H1 (cell line): ENCODE results near the gene C11orf65. TPM values are rescaled to one million over a fixed set of nuclear protein-coding genes. Genes with fewer than 3 reads are reported as not detected.

Source experiments
- CTCF ChIA-PET: fragments of 300-600 bp; sonication (Branson Sonifier 250); formaldehyde crosslinking; loops from one replicate; lab custom pipeline; 2021; ENCODE audit not compliant: partially characterized antibody; lab: Charles Lee
- POLR2A ChIA-PET: fragments of 300-600 bp; sonication (Branson Sonifier 250); formaldehyde crosslinking; loops from one replicate; lab custom pipeline; 2021; ENCODE audit warnings: inconsistent platforms; ENCODE audit not compliant: partially characterized antibody; lab: Charles Lee
- DNase-seq, 2 experiments: peaks; one replicate each; pipeline versions ENCODE4 v3.0.0 to v3.0.0-alpha.2; 2010 to 2022; ENCODE audit warnings: low spot score in 2 of 2, low read depth in 1 of 2, mixed read lengths in 1 of 2
- FAIRE-seq: peaks from 2 replicates; lab custom pipeline; 2011; peaks lifted over from hg19 to GRCh38; lab: Jason Lieb, UNC
- H2AFZ ChIP-seq: 2 replicates; pipeline ENCODE4 v1.8.1; 2012; ENCODE audit warnings: low read length, inconsistent platforms
- H2AK5ac ChIP-seq: 2 replicates; pipeline ENCODE4 v1.6.1; 2013; ENCODE audit warnings: low read depth, low read length
- H2BK120ac ChIP-seq: replicated peaks from 2 replicates; pipeline ENCODE3; 2013; ENCODE audit warnings: low read depth, low read length, inconsistent platforms
- H2BK12ac ChIP-seq: 2 replicates; pipeline ENCODE4 v1.6.1; 2013; ENCODE audit warnings: low read depth, low read length
- H2BK15ac ChIP-seq: 2 replicates; pipeline ENCODE4 v1.6.1; 2013; ENCODE audit warnings: low read length
- H2BK20ac ChIP-seq: 2 replicates; pipeline ENCODE4 v1.6.1; 2013; ENCODE audit warnings: low read length
- H2BK5ac ChIP-seq: 2 replicates; pipeline ENCODE4 v1.6.1; 2013; ENCODE audit warnings: low read depth, low read length
- H3K14ac ChIP-seq: 2 replicates; pipeline ENCODE4 v1.6.1; 2013; ENCODE audit warnings: inconsistent platforms; ENCODE audit not compliant: insufficient read length
- H3K18ac ChIP-seq: 2 replicates; pipeline ENCODE4 v1.6.1; 2013; ENCODE audit warnings: low read length; ENCODE audit errors: extremely low read depth
- H3K23ac ChIP-seq: 2 replicates; pipeline ENCODE4 v1.6.1; 2013; ENCODE audit warnings: inconsistent platforms; ENCODE audit not compliant: insufficient read length
- H3K23me2 ChIP-seq: 2 replicates; pipeline ENCODE4 v1.6.1; 2013; ENCODE audit warnings: low read depth, low read length
- H3K27ac ChIP-seq: 2 replicates; pipeline ENCODE4 v1.6.1; 2011; ENCODE audit warnings: low read depth, low read length, inconsistent platforms
- H3K27me3 ChIP-seq, 4 experiments: replicated peaks in 1 of 4; 1 replicate in 1 of 4; 2 replicates in 3 of 4; pipeline versions ENCODE4 v1.6.1 to v1.8.1; 2011 to 2013; ENCODE audit warnings: low read length in 3 of 4, mild to moderate bottlenecking in 3 of 4, inconsistent platforms in 2 of 4, mixed read lengths in 2 of 4, moderate library complexity in 1 of 4; ENCODE audit not compliant: control insufficient read depth in 3 of 4, insufficient read depth in 3 of 4; ENCODE audit errors: extremely low read depth in 1 of 4
- H3K36me3 ChIP-seq, 4 experiments: 2 replicates each; pipeline versions ENCODE4 v1.6.1 to v1.8.1; 2011 to 2013; ENCODE audit warnings: mild to moderate bottlenecking in 4 of 4, low read length in 3 of 4, moderate library complexity in 2 of 4, control low read depth in 1 of 4, inconsistent platforms in 1 of 4; ENCODE audit not compliant: insufficient read depth in 4 of 4, control insufficient read depth in 2 of 4
- H3K4ac ChIP-seq: replicated peaks from 2 replicates; pipeline ENCODE3; 2013; ENCODE audit warnings: low read length, low read depth, mixed read lengths, inconsistent platforms; ENCODE audit not compliant: insufficient read length
- H3K4me1 ChIP-seq, 4 experiments: replicated peaks in 1 of 4; 1 replicate in 1 of 4; 2 replicates in 3 of 4; pipeline versions ENCODE4 v1.6.1 to v1.8.1; 2011 to 2013; ENCODE audit warnings: low read length in 3 of 4, inconsistent platforms in 2 of 4, mixed read lengths in 1 of 4; ENCODE audit not compliant: insufficient read depth in 4 of 4, control insufficient read depth in 3 of 4
- H3K4me2 ChIP-seq, 2 experiments: 2 replicates each; pipeline versions ENCODE4 v1.6.1 to v1.8.1; 2011 to 2013; ENCODE audit warnings: low read depth in 2 of 2, low read length in 2 of 2, control low read depth in 1 of 2, inconsistent platforms in 1 of 2, mild to moderate bottlenecking in 1 of 2; ENCODE audit not compliant: insufficient read depth in 1 of 2
- H3K4me3 ChIP-seq, 4 experiments: fragments of 200-600, 300-600 bp in 1 of 4; sonication (generic), shearing (Covaris generic), sonication (Bioruptor Twin) in 1 of 4; 2 replicates each; pipeline versions ENCODE4 v1.5.1 to v1.8.1; 2011 to 2016; ENCODE audit warnings: low read length in 4 of 4, low read depth in 3 of 4, control low read depth in 2 of 4, inconsistent platforms in 2 of 4, mild to moderate bottlenecking in 2 of 4, mixed read lengths in 1 of 4, moderate library complexity in 1 of 4; ENCODE audit not compliant: insufficient read depth in 2 of 4; ENCODE audit errors: extremely low read depth in 1 of 4
- H3K56ac ChIP-seq: replicated peaks from 2 replicates; pipeline ENCODE3; 2013; ENCODE audit warnings: low read depth, mild to moderate bottlenecking, mixed read lengths, low read length, inconsistent platforms; ENCODE audit not compliant: insufficient read length
- H3K79me1 ChIP-seq: 2 replicates; pipeline ENCODE4 v1.6.1; 2013; ENCODE audit warnings: low read depth, low read length, control low read depth
- H3K79me2 ChIP-seq, 2 experiments: 2 replicates each; pipeline versions ENCODE4 v1.6.1 to v1.8.1; 2012 to 2013; ENCODE audit warnings: low read length in 2 of 2, mild to moderate bottlenecking in 2 of 2, inconsistent platforms in 1 of 2; ENCODE audit not compliant: insufficient read depth in 2 of 2, control insufficient read depth in 1 of 2
- H3K9ac ChIP-seq, 4 experiments: replicated peaks in 1 of 4; 1 replicate in 1 of 4; 2 replicates in 3 of 4; pipeline versions ENCODE4 v1.6.1 to v1.8.1; 2011 to 2013; ENCODE audit warnings: low read depth in 3 of 4, low read length in 3 of 4, control low read depth in 2 of 4, mild to moderate bottlenecking in 2 of 4, moderate library complexity in 2 of 4, inconsistent platforms in 1 of 4; ENCODE audit errors: extremely low read depth in 1 of 4
- H3K9me3 ChIP-seq, 2 experiments: 2 replicates each; pipeline versions ENCODE4 v1.6.1 to v1.8.1; 2012 to 2013; ENCODE audit warnings: mild to moderate bottlenecking in 2 of 2, moderate library complexity in 2 of 2, control low read depth in 1 of 2, inconsistent platforms in 1 of 2, low read depth in 1 of 2, low read length in 1 of 2, mixed read lengths in 1 of 2; ENCODE audit not compliant: insufficient read depth in 2 of 2
- H4K20me1 ChIP-seq, 2 experiments: replicated peaks in 1 of 2; 2 replicates each; pipeline versions ENCODE3 to v1.8.1; 2011 to 2013; ENCODE audit warnings: inconsistent platforms in 2 of 2, low read length in 2 of 2, mild to moderate bottlenecking in 1 of 2; ENCODE audit not compliant: insufficient read depth in 2 of 2, control insufficient read depth in 1 of 2
- H4K5ac ChIP-seq: 2 replicates; pipeline ENCODE4 v1.6.1; 2013; ENCODE audit warnings: low read length, low read depth, mixed read lengths, inconsistent platforms; ENCODE audit not compliant: insufficient read length
- H4K8ac ChIP-seq: 2 replicates; pipeline ENCODE4 v1.8.0; 2013; ENCODE audit warnings: mild to moderate bottlenecking, moderate library complexity, low read length, inconsistent platforms; ENCODE audit not compliant: insufficient read depth; ENCODE audit errors: extremely low read depth
- H4K91ac ChIP-seq: replicated peaks from 2 replicates; pipeline ENCODE3; 2013; ENCODE audit warnings: low read length, mixed read lengths, inconsistent platforms; ENCODE audit not compliant: insufficient read length
- CREB1 ChIP-seq: IDR thresholded peaks from 2 replicates; pipeline ENCODE4 v1.6.1; 2012; ENCODE audit warnings: inconsistent platforms
- EP300 ChIP-seq, 2 experiments: IDR thresholded peaks; 1 replicate in 1 of 2; 2 replicates in 1 of 2; pipeline ENCODE4 v1.6.1; 2011 to 2012; ENCODE audit warnings: low read depth in 2 of 2, low read length in 2 of 2, mild to moderate bottlenecking in 2 of 2, borderline replicate concordance in 1 of 2, inconsistent platforms in 1 of 2, moderate library complexity in 1 of 2
- EZH2 ChIP-seq: fragments of 200-600 bp; sonication (generic); IDR thresholded peaks from 2 replicates; pipeline ENCODE4 v1.7.1; 2012; ENCODE audit warnings: low read depth, mild to moderate bottlenecking, moderate library complexity, low read length, inconsistent platforms; ENCODE audit not compliant: severe bottlenecking
- FOSL1 ChIP-seq: IDR thresholded peaks from 2 replicates; pipeline ENCODE4 v1.6.1; 2011; ENCODE audit warnings: mild to moderate bottlenecking, low read depth, low read length, moderate library complexity; ENCODE audit not compliant: insufficient read depth
- KDM1A ChIP-seq: fragments of 200-600, 300-600 bp; sonication (generic); IDR thresholded peaks from 2 replicates; pipeline ENCODE4 v1.7.1; 2016; ENCODE audit warnings: mild to moderate bottlenecking, low read length, borderline replicate concordance
- KDM4A ChIP-seq: IDR thresholded peaks from one replicate; pipeline ENCODE4 v1.7.1; 2012; ENCODE audit warnings: low read depth, mild to moderate bottlenecking, moderate library complexity, low read length, inconsistent platforms; ENCODE audit not compliant: severe bottlenecking
- NRF1 ChIP-seq: IDR thresholded peaks from 2 replicates; pipeline ENCODE4 v1.6.1; 2011; ENCODE audit warnings: mild to moderate bottlenecking, low read depth, low read length, improper control_type of control experiment
- POLR2AphosphoS5 ChIP-seq: IDR thresholded peaks from 2 replicates; pipeline ENCODE4 v1.6.1; 2011; ENCODE audit warnings: low read depth, low read length
- RXRA ChIP-seq: IDR thresholded peaks from 2 replicates; pipeline ENCODE4 v1.6.1; 2011; ENCODE audit warnings: low read depth, mild to moderate bottlenecking, low read length, moderate library complexity; ENCODE audit not compliant: insufficient read depth
- SIRT6 ChIP-seq: IDR thresholded peaks from one replicate; pipeline ENCODE4 v1.7.1; 2012; ENCODE audit warnings: low read length, inconsistent platforms
- SP1 ChIP-seq: IDR thresholded peaks from 2 replicates; pipeline ENCODE4 v1.6.1; 2011; ENCODE audit warnings: low read depth, low read length
- TAF7 ChIP-seq: optimal IDR thresholded peaks from 2 replicates; pipeline ENCODE3; 2011; ENCODE audit warnings: low read depth, mild to moderate bottlenecking, inconsistent platforms, low read length, moderate library complexity, borderline replicate concordance
- ZNF274 ChIP-seq: IDR thresholded peaks from 2 replicates; pipeline ENCODE4 v1.7.0; 2012; ENCODE audit warnings: low read length, borderline replicate concordance; ENCODE audit errors: extremely low read depth
- WGBS, 2 experiments: shearing (Covaris generic) in 1 of 2; methylation state at CpG; one replicate each; pipeline versions ENCODE4 v1.1.6 to v1.1.7; 2013 to 2015; ENCODE audit warnings: low lambda C conversion rate in 2 of 2, mixed read lengths in 2 of 2, inconsistent platforms in 1 of 2, low coverage in 1 of 2, missing lambda C conversion rate in 1 of 2; ENCODE audit not compliant: insufficient replicate concordance in 2 of 2, insufficient coverage in 1 of 2, insufficient read length in 1 of 2; ENCODE audit errors: extremely low coverage in 1 of 2, missing lambda C conversion rate in 1 of 2; 5-methylcytosine and 5-hydroxymethylcytosine counted together
- polyA plus RNA-seq, 7 experiments: library from polyadenylated mRNA; depleted of rRNA in 3 of 7; stranded (reverse) in 5 of 7; unstranded in 2 of 7; fragments of >200 nt in 5 of 7; fragments of 200-250 nt in 2 of 7; gene quantifications; 1 replicate in 5 of 7; 2 replicates in 1 of 7; 4 replicates in 1 of 7; pipeline versions ENCODE4 v1.2.1 to v1.2.3, GENCODE V29; 2011 to 2013; ENCODE audit warnings: missing spikeins in 2 of 7, mixed read lengths in 2 of 7
- total RNA-seq: library from RNA; stranded (reverse); fragmentation: NEBNext Ultra II Directional; extraction: Animal tissue kit (Norgen Biotek cat#: 25700); gene quantifications from 2 replicates; pipeline ENCODE4 v1.2.1, GENCODE V29; 2021
- TF ChIP-seq, protein P1 (sequence below): IDR thresholded peaks from 2 replicates; pipeline ENCODE4 v1.6.1; 2012; ENCODE audit warnings: inconsistent platforms

Gene C11orf65
- total and polyA plus RNA-seq, 2 of the 8 experiments (the other 6 are each of a cell fraction or from before 2014, with no cell fraction given) = 0.14 to 0.22 TPM

- H3K23ac ChIP-seq = no peak overlapping the region
- no peaks in the 10 kb centered on the region for H3K79me1 ChIP-seq
- H4K20me1 ChIP-seq = no peaks in the 10 kb centered on the region
- H4K8ac ChIP-seq = no peak overlapping the region
- H2BK5ac ChIP-seq = no peak overlapping the region
- H3K56ac ChIP-seq = no peak overlapping the region
- no peak for FAIRE-seq
- no peak overlapping the region for H2BK15ac ChIP-seq
- no peaks in the 10 kb centered on the region for H3K4me1 ChIP-seq
- H3K18ac ChIP-seq = no peak overlapping the region
- no peak overlapping the region for H3K9ac ChIP-seq
- 94% methylated on average over 2 of the region's 2 CpGs; no CpG with 5 or more reads in 1 of the 2 experiments for WGBS, 2 experiments
- no peaks in the 10 kb centered on the region for H3K79me2 ChIP-seq
- CTCF ChIA-PET = no interaction called here
- no peak overlapping the region for H4K91ac ChIP-seq
- TF ChIP-seq KDM1A (no peak), EZH2 (no peak), TAF7 (no peak), EP300 (IDR thresholded peaks at IDR 0.05; ENCODE audit: borderline replicate concordance in 1 of 2, low read depth in 2 of 2, low read length in 2 of 2) (no peak), RXRA (no peak), ZNF274 (no peak), NRF1 (no peak), SIRT6 (no peak), KDM4A (no peak), POLR2AphosphoS5 (no peak), CREB1 (no peak), SP1 (no peak), FOSL1 (no peak)
- TF ChIP-seq, protein P1, sequence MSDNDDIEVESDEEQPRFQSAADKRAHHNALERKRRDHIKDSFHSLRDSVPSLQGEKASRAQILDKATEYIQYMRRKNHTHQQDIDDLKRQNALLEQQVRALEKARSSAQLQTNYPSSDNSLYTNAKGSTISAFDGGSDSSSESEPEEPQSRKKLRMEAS = no peak
- TF ChIP-seq, all 59 proteins: peak for 0
- Histone ChIP-seq H3K27me3 (no peaks in the 10 kb centered on the region), H2BK20ac (no peak overlapping the region), H2AK5ac (no peak overlapping the region), H3K4ac (no peak overlapping the region), H3K14ac (no peak overlapping the region), H3K4me3 (no peak overlapping the region), H3K23me2 (no peaks in the 10 kb centered on the region), H2BK12ac (no peak overlapping the region), H4K5ac (no peak overlapping the region), H2BK120ac (no peak overlapping the region), H3K36me3 (peaks cover 6 to 37% (median 18%) of the 10 kb centered on the region in 4 experiments; a peak in 6 of 8 replicates), H2AFZ (no peak overlapping the region), H3K4me2 (no peak overlapping the region), H3K27ac (no peak overlapping the region), H3K9me3 (peaks cover 20 to 22% of the 10 kb centered on the region in 2 experiments; a peak in 3 of 4 replicates)
- no peak for DNase-seq
- POLR2A ChIA-PET = no interaction called here
Observed at GRCh38 chr11:108512708-108513107, 45.4 kb upstream of the C11orf65 start.
